ENCODE measurements around the gene BGN.
A peak's percentile ranks its signal among the peaks of the same experiment; 100 is the strongest.

The BGN gene

GRCh38 chrX:153537526-153538295, 42.9 kb downstream of the BGN start:
- no peak for DNase-seq

DNA sequence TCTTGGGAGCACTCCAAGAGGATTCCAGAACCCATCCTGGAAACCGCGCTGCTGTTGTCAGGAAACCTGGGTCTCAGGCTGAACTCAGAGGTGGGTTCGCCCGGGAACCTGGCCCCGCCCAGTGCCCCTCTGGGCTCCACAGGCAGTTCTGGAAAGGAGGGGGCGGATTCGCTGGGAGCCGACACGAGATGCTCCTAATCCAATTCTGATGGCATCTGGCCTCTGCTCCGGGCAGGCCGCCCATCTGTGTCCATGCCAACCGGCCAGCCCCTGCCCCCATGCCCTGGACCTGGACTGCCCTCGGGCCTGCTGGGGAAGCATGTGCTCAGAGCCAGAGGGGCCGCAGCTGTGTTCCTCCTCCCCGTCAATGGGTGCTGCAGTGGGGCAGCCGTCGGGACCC, 43.6 kb downstream of the BGN start:
- no peak for DNase-seq

GRCh38 chrX:153539171-153539978, 44.6 kb downstream of the BGN start:
- DNase-seq = peak; percentile 71

- no peak for DNase-seq
These were observed 45.2 kb downstream of the BGN start for GRCh38 chrX:153539979-153540358.

DNA sequence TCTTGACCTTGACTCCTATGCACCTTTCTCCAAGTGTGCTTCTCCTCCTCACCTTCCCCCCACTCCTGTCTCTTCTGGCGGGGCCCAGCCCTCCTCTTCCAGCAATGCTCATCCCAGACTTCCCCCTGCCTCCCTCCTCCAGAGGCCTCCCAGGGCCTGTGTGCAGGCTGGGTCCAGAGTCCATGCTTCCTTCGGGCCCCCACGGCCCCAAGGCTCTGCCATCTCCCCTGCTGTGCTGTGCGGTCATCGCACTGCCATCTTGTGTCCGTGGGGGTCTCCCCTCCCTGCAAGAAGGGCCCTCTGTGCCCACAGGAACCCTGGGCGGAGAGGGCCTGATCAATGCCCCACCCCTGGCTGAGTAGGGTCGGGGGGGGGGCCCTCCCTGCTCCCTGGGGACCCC, 49.9 kb downstream of the BGN start:
- no peak for DNase-seq

DNA sequence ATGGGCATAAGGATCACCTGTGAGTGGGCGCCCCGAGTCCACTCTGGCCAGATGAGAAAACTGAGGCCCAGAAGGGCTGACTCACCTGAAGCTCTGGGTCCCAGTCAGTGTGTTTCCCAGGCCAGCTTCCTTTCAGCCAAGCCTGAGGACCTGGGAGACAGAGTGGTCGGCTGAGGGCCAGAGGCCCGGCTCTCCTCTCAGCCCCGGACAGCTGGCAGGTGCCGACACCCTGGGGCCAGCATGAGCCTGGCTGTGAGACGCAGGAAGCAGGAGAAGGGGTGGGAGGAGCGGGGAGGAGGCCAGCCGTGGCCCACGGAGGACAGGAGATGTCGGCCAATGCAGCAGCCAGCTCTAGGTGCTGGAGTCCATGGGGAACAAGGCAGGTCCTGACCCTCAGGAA, 51.6 kb downstream of the BGN start:
- no peak for DNase-seq

GRCh38 chrX:153547195-153547594, 52.4 kb downstream of the BGN start:
- no peak for DNase-seq

GRCh38 chrX:153549231-153549630, 54.5 kb downstream of the BGN start:
- DNase-seq = no peak

DNA sequence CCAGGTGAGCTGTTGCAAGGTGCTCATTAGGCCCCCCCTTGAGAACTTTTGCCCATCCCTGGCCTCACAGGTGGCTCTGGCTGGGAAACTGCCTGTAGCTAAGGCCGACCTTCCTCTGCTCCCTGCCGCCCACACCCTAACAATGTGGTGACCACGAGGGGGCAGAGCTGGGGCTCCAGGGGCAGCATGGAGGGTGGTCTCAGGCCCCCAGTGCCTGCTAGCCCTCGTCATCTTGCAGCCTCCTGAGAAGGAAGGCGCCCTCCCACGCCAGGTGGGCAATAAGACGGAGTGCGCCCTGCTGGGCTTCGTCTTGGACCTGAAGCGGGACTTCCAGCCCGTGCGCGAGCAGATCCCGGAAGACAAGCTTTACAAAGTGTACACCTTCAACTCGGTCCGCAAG, 55.0 kb downstream of the BGN start:
- DNase-seq = no peak

GRCh38 chrX:153551135-153551534, 56.4 kb downstream of the BGN start:
- DNase-seq = no peak

DNA sequence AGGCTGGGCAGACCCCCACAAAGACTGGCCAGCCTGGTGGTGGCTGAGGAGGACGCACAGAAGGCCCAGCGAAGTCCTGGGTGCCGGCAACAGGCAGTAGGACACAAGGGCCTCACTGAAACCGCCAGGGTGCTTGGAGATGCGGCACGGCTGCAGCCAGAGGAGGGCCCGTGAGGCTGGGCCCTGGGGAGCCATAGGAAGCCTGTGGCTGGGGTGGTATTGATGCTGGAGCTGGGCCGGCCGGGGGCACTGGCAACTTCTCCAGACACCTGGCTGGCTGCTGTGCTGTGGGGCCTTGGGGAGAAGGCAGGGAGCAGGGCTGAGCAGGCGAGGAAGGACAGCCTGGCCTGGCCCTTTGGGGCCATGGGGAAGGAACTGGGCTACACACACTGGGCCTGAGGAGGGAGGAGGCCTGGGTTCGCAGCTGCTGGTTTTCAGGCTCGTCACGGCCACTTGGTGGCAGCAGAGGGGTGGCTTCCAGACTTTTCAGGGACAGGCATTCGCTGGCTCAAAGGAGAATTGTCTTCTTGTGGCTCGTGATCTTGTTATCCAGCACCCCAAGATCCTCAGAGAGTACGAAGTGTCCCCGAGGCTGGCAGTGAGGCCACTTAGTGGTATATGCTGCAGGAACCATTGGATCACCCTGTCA, 59.9 kb downstream of the BGN start:
- peak; percentile 87 for DNase-seq

GRCh38 chrX:153556767-153557166, 62.0 kb downstream of the BGN start:
- DNase-seq = no peak

DNA sequence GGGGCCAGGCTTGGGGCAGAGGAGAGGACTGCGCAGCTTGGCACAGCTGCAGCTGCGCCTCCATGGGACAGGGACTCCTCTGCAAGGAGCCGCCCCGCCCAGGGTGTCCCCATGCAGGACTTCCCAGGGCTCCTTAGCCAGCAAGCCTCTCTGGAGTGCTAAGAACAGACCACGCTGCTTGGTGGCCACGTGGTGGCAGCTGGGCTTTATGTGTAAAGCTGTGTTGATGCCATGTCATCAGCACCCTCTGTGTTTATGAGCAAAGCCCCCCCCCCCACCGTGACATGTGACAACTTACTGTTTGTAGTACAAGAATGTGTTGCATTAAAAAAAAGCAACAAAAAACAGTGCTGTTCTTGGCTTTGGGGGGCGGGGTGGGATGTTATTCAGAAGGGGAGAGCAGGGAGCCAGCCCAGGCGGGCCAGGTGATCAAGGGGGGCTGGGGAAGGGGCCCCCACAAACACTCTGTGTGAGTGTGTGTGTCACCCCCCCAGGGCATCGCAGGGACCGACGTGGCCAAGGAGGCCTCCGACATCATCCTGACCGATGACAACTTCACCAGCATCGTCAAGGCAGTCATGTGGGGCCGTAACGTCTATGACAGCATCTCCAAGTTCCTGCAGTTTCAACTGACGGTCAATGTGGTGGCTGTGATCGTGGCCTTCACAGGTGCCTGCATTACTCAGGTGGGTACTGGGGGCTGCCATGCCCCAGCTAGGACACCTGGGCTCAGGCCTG, 63.0 kb downstream of the BGN start:
- DNase-seq = peak; percentile 13

Measured in midbrain (tissue), 1 donor.